A549 (cell line): ENCODE results near the gene JAG2.

Source experiments
- FOXS1 ChIP-seq: fragments of 250-450 bp; sonication (Bioruptor Pico); IDR thresholded peaks from 2 replicates; pipeline ENCODE4 v1.5.0; 2020; ENCODE audit warnings: mild to moderate bottlenecking, moderate library complexity
- HDAC2 ChIP-seq: fragments of 200-600 bp; sonication (generic); IDR thresholded peaks from 2 replicates; pipeline ENCODE4 v1.6.1; 2016
- MAFK ChIP-seq: fragments of 450-650 bp; IDR thresholded peaks from 2 replicates; pipeline ENCODE4 v1.6.1; 2014; ENCODE audit not compliant: partially characterized antibody
- MYC ChIP-seq: IDR thresholded peaks from 2 replicates; pipeline ENCODE4 v1.6.1; 2012; ENCODE audit warnings: mild to moderate bottlenecking, inconsistent platforms, low read length, improper control_type of control experiment, borderline replicate concordance
- POLR2A ChIP-seq: IDR thresholded peaks from 2 replicates; pipeline ENCODE4 v1.6.1; 2012; ENCODE audit warnings: mild to moderate bottlenecking, low read length
- TF ChIP-seq, protein P1 (sequence below): fragments of >200 bp; sonication (Bioruptor Twin); formaldehyde crosslinking; IDR thresholded peaks from 3 replicates; pipeline ENCODE4 v1.5.1; 2016

DNA sequence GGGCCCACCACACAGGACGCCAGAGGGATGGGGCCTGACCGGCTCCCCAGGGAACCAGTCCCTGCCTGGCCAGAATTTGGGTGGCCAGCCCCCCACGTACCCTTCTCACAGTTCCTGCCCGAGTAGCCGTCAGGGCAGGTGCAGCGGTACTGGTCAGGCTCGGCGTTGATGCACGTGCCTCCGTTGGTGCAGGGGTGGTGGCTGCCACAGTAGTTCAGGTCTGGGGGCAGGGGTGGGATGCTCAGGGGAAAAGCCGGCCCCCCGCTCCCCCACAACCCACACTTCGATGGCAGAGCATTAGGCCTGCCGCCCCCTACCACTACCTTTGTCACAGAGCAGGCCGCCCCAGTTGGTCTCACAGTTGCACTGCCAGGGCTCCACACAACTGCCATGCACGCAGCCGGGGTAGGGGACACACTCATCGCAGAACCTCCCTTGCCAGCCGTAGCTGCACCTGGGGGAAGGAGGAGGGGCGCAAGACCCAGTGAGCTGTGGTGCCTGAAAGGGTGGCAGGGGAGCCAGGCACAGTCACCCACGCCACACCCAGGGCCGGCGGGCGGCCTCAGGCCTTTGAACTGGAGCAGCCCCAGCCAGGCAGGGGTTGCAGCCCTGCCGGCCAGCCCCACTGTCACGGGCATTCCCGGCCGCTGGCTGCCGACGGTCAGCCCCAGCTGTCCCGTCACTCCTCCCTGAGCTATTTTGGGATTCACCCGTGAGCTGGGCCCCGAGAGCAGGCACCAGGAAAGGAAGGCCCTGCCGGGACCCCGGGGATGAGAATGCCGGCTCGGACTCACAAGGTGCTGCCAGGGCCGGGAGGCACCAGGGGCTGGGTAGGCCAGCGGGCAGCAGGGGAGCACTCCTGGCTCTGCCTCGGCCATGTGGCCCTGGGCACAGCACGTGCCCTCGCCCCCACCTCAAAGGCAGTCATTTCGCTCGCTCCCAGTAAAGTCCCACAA is 16.5 kb downstream of the JAG2 start:
- TF ChIP-seq FOXS1 (CRISPR knock-in tag) (no peak), MAFK (no peak), HDAC2 (no peak), POLR2A (no peak), MYC (no peak)
- TF ChIP-seq, protein P1, sequence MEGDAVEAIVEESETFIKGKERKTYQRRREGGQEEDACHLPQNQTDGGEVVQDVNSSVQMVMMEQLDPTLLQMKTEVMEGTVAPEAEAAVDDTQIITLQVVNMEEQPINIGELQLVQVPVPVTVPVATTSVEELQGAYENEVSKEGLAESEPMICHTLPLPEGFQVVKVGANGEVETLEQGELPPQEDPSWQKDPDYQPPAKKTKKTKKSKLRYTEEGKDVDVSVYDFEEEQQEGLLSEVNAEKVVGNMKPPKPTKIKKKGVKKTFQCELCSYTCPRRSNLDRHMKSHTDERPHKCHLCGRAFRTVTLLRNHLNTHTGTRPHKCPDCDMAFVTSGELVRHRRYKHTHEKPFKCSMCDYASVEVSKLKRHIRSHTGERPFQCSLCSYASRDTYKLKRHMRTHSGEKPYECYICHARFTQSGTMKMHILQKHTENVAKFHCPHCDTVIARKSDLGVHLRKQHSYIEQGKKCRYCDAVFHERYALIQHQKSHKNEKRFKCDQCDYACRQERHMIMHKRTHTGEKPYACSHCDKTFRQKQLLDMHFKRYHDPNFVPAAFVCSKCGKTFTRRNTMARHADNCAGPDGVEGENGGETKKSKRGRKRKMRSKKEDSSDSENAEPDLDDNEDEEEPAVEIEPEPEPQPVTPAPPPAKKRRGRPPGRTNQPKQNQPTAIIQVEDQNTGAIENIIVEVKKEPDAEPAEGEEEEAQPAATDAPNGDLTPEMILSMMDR: no peak
